ENCODE results near the gene NUDT3.
"Not testable (repeated sequence)": the region's sequence is repeated elsewhere in the genome, so short reads cannot be mapped to it uniquely, and the experiment has no call there.

NUDT3 gene

DNA sequence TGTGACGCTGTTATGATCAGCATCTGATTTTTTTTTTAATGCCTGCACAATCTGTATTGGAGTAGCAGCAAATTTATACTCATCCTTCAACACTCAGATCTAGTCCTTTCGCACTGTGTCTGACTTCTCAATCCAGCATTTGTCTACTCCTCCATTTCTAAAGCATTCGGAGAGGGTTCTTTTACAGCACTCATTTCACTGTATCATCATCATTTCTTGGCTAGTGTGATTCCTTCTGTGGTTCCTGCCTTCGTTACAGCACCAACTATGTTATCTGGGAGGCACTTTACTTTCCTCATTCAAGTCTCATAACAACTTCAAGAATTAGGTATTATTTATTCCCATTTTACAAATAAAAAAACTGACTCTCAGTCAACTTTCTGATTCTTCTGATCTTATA is 18.0 kb downstream of the NUDT3 start:
- DNase-seq (ENCODE audit: low read depth in 1 of 2, low spot score in 1 of 2): no peak
- no peak for TF ChIP-seq JUND (IDR thresholded peaks at IDR 0.05; ENCODE audit: low read depth)
- in situ Hi-C loops (cut with HindIII; ENCODE audit: low pct_unique_long_range_greater_than_20kb, low sequenced_read_pairs): no loop called here

DNA sequence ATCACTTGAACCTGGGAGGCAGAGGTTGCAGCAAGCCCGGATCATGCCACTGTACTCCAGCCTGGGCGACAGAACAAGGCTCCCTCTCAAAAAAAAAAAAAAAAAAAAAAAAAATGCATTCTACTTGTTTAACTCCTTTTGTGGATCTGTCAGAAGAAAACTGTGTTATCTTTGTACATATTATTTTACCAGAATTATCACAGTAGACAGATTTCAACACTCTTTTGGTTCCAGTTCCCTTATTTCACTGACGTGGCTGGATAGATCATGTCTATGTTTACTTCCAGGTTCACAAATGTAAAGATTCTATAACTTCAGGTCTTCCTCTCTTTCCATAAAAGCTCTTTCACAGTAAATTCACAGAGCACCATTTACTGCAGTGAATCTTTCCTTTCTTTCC is 18.4 kb downstream of the NUDT3 start:
- no peak for DNase-seq (ENCODE audit: low read depth in 1 of 2, low spot score in 1 of 2)
- no peak for TF ChIP-seq JUND (IDR thresholded peaks at IDR 0.05; ENCODE audit: low read depth)
- in situ Hi-C loops (cut with HindIII; ENCODE audit: low pct_unique_long_range_greater_than_20kb, low sequenced_read_pairs): no loop called here

GRCh38 chr6:34373511-34373910 is 19.0 kb downstream of the NUDT3 start:
- in situ Hi-C loops (cut with HindIII; ENCODE audit: low pct_unique_long_range_greater_than_20kb, low sequenced_read_pairs): no loop called here
- TF ChIP-seq JUND (IDR thresholded peaks at IDR 0.05; ENCODE audit: low read depth): no peak
- DNase-seq (ENCODE audit: low read depth in 1 of 2, low spot score in 1 of 2): no peak

DNA sequence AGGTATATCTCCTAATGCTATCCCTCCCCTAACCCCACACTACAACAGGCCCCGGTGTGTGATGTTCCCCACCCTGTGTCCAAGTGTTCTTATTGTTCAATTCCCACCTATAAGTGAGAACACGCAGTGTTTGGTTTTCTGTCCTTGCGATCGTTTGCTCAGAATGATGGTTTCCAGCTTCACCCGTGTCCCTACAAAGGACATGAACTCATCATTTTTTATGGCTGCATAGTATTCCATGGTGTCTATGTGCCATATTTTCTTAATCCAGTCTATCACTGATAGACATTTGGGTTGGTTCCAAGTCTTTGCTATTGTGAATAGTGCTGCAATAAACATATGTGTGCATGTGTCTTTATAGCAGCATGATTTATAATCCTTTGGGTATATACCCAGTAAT is 20.6 kb downstream of the NUDT3 start:
- DNase-seq (ENCODE audit: low read depth in 1 of 2, low spot score in 1 of 2); in situ Hi-C loops (cut with HindIII; ENCODE audit: low pct_unique_long_range_greater_than_20kb, low sequenced_read_pairs): not testable (repeated sequence)

DNA sequence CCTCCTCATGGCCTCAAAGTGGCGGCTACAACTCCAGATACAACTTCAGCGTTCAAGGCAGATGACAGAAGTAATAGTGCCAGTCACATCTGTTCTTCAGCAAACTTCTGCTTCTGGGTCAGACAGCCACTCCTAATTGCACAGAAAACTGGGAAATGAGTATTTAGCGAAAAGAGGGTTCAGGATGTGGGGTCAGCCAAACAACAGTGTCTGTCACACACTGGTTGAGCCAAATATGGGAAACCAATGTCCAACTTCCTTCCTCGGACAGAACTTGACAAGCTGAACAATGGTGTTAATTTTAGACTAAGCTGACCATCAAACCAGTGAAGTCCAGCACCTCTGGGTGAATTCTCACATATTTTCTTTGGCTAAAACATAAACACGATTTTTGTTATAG is 22.1 kb downstream of the NUDT3 start:
- TF ChIP-seq JUND (IDR thresholded peaks at IDR 0.05; ENCODE audit: low read depth): no peak
- no peak for DNase-seq (ENCODE audit: low read depth in 1 of 2, low spot score in 1 of 2)

GRCh38 chr6:34369385-34369784 is 23.1 kb downstream of the NUDT3 start:
- in situ Hi-C loops (cut with HindIII; ENCODE audit: low pct_unique_long_range_greater_than_20kb, low sequenced_read_pairs): no loop called here
- no peak for DNase-seq (ENCODE audit: low read depth in 1 of 2, low spot score in 1 of 2)
- TF ChIP-seq JUND (IDR thresholded peaks at IDR 0.05; ENCODE audit: low read depth): no peak

More for the DNA sequence above, 22.1 kb downstream of the NUDT3 start:
- in situ Hi-C loops (cut with HindIII; ENCODE audit: low pct_unique_long_range_greater_than_20kb, low sequenced_read_pairs): no loop called here

DNA sequence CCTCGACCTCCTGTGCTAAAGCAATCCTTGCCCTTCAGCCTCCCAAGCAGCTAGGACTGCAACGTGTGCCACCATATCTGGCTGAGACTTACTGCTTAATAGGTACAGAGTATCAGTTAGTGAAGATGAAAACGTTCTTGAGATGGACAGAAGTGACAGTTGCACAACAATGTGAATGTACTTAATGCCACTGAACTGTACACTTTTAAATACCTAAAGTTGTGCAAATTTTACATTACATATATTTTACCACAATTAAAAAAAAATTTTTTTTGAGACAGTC is 25.9 kb downstream of the NUDT3 start:
- in situ Hi-C loops (cut with HindIII; ENCODE audit: low pct_unique_long_range_greater_than_20kb, low sequenced_read_pairs): no loop called here
- DNase-seq (ENCODE audit: low read depth in 1 of 2, low spot score in 1 of 2): no peak
- no peak for TF ChIP-seq JUND (IDR thresholded peaks at IDR 0.05; ENCODE audit: low read depth)

DNA sequence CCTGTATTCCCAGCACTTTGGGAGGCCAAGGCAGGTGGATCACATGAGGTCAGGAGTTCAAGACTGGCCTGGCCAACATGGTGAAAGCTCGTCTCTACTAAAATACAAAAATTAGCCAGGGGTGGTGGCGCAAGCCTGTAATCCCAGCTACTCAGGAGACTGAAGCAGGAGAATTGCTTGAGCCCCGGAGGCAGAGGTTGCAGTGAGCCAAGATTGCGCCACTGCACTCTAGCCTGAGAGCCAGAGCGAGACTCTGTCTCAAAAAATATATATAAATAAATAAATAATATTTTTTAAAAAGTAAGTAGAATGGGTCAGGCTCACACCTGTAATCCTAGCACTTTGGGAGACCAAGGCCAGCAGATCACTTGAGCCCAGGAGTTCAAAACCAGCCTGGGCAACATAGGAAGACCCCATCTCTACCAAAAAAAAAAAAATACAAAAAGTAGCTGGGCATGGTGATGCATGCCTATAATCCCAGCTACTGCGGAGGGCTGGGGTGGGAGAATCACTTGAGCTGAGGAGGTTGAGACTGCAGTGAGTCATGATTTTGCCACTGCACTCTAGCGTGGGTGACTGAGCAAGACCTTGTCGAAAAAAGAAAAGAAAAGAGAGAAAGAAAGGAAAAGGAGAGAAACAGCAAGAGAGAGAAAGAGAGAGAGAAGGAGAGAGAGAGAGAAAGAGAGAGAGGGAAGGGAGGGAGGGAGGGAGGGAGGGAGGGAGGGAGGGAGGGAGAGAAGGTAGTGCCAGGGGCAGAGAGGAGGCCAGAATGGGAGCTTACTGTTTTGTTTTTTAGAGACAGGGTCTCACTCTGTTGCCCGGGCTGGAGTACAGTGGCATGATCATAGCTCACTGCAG is 26.5 kb downstream of the NUDT3 start:
- in situ Hi-C loops (cut with HindIII; ENCODE audit: low pct_unique_long_range_greater_than_20kb, low sequenced_read_pairs); DNase-seq (ENCODE audit: low read depth in 1 of 2, low spot score in 1 of 2): not testable (repeated sequence)

GRCh38 chr6:34363681-34364075 is 28.8 kb downstream of the NUDT3 start:
- in situ Hi-C loops (cut with HindIII; ENCODE audit: low pct_unique_long_range_greater_than_20kb, low sequenced_read_pairs); DNase-seq (ENCODE audit: low read depth in 1 of 2, low spot score in 1 of 2): not testable (repeated sequence)

GRCh38 chr6:34362909-34363680 is 29.4 kb downstream of the NUDT3 start:
- no peak for TF ChIP-seq JUND (IDR thresholded peaks at IDR 0.05; ENCODE audit: low read depth)
- no peak for DNase-seq (ENCODE audit: low read depth in 1 of 2, low spot score in 1 of 2)

DNA sequence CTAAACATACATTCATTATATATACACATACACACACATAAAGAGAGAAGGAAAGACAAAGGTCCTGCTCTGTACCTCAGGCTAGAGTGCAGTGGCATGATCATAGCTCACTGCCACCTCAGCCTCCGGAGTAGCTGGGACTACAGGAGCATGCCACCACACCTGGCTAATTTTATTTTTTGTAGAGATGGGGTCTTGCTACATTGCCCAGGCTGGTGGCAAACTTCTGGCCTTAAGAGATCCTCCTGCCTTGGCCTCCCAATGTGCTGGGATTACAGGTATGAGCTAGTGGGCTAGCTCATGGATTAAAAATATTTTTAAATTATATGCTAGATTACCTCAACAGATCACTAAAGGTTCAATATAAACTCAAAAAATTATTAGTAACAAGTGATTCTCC is 30.3 kb downstream of the NUDT3 start:
- in situ Hi-C loops (cut with HindIII; ENCODE audit: low pct_unique_long_range_greater_than_20kb, low sequenced_read_pairs): no loop called here
- no peak for TF ChIP-seq JUND (IDR thresholded peaks at IDR 0.05; ENCODE audit: low read depth)
- no peak for DNase-seq (ENCODE audit: low read depth in 1 of 2, low spot score in 1 of 2)

More at GRCh38 chr6:34362909-34363680, 29.4 kb downstream of the NUDT3 start:
- in situ Hi-C loops (cut with HindIII; ENCODE audit: low pct_unique_long_range_greater_than_20kb, low sequenced_read_pairs): no loop called here

- in situ Hi-C loops (cut with HindIII; ENCODE audit: low pct_unique_long_range_greater_than_20kb, low sequenced_read_pairs): no loop called here
- TF ChIP-seq JUND (IDR thresholded peaks at IDR 0.05; ENCODE audit: low read depth): no peak
These were observed 31.9 kb downstream of the NUDT3 start for GRCh38 chr6:34360556-34360955.

DNA sequence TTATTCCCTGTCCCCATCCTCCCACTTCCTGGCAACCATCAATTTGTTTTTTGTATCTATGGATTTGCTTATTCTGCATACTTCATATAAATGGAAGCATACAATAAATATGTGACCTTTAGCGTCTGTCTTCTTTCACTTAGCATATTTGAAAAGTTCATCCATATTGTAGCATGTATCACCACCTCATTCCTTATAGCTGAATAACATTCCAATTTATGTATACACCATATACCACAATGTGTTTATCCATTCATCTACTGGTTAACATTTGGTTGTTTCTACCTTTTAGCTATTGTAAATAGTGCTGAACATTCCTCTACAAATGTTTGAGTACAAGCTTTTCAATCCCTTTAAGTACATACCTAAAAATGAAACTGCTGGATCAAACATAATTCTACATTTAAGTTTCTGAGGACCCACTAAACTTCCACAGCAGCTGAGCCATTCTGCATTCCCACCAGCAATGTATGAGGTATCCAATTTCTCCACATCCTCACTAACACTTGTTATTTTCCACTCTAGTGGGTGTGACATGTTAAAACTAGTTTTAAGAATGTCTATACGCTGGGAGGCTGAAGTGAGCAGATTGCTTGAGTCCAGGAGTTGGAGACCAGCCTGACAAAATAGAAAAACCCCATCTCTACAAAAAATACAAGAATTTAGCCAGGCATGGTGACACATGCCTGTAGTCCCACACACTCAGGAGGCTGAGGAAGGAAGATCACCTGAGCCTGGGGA is 32.9 kb downstream of the NUDT3 start:
- DNase-seq (ENCODE audit: low read depth in 1 of 2, low spot score in 1 of 2): peak in 1 of 2 experiments; percentile 42
- no peak for TF ChIP-seq JUND (IDR thresholded peaks at IDR 0.05; ENCODE audit: low read depth)
- in situ Hi-C loops (cut with HindIII; ENCODE audit: low pct_unique_long_range_greater_than_20kb, low sequenced_read_pairs): no loop called here

More at GRCh38 chr6:34360556-34360955, 31.9 kb downstream of the NUDT3 start:
- no peak for DNase-seq (ENCODE audit: low read depth in 1 of 2, low spot score in 1 of 2)

Measured in T47D (cell line).